ENCODE results near the gene ADAT2. TPM values are rescaled to one million over a fixed set of nuclear protein-coding genes. Genes with fewer than 3 reads are reported as not detected.

ADAT2 gene
- total and polyA plus RNA-seq, 2 donors (not counting 3 experiments of a cell fraction or from before 2014, with no cell fraction given) = 5.4 to 9.8 TPM

GRCh38 chr6:143394389-143394788 is 56.1 kb downstream of the ADAT2 start:
- Histone ChIP-seq H4K20me1 (replicated peaks; ENCODE audit: control insufficient read depth, extremely low read depth, insufficient read depth, low read length) (no peaks in the 10 kb centered on the region), H3K9ac (replicated peaks; ENCODE audit: extremely low read depth, insufficient read depth, low read length) (no peak overlapping the region), H3K27me3 (ENCODE audit: control insufficient read depth in 2 of 2, insufficient read depth in 2 of 2, low read length in 2 of 2) (no peaks in the 10 kb centered on the region), H3K9me1 (replicated peaks; ENCODE audit: control insufficient read depth, extremely low read depth, insufficient read depth, low read length) (no peaks in the 10 kb centered on the region), H3K79me2 (ENCODE audit: control insufficient read depth, insufficient read depth, low read length) (no peaks in the 10 kb centered on the region), H3K4me1 (ENCODE audit: control insufficient read depth, extremely low read depth, insufficient read depth, low read length) (no peaks in the 10 kb centered on the region), H3K27ac (ENCODE audit: insufficient read depth, low read depth, low read length) (no peak overlapping the region), H3K9me3 (replicated peaks; ENCODE audit: control insufficient read depth, insufficient read depth, low read length) (no peaks in the 10 kb centered on the region), H2AFZ (ENCODE audit: low read depth, low read length) (no peak overlapping the region), H3K36me3 (ENCODE audit: control insufficient read depth in 2 of 2, extremely low read depth in 1 of 2, insufficient read depth in 2 of 2, low read length in 2 of 2) (no peaks in the 10 kb centered on the region), H3K4me2 (ENCODE audit: insufficient read depth, low read length) (no peak overlapping the region), H3K4me3 (replicated peaks in 1 of 3; ENCODE audit: insufficient read depth in 1 of 3, low read depth in 1 of 3, low read length in 3 of 3) (no peak overlapping the region)
- intact Hi-C loops (cut with micrococcal nuclease) (no loop called here), dilution Hi-C loops (cut with MboI; ENCODE audit: extremely low pct_ligation_motif_present, low sequenced_read_pairs) (no loop called here)
- FAIRE-seq (no peak), DNase-seq (ENCODE audit: low read depth, low spot score) (no peak)
- CTCF ChIA-PET = no interaction called here
- no peak for TF ChIP-seq EZH2 (IDR thresholded peaks at IDR 0.05; ENCODE audit: borderline replicate concordance, low read depth, low read length, severe bottlenecking)
- POLR2A ChIA-PET = no interaction called here
- no TSS peak for BruUV-seq (replicated peaks)

DNA sequence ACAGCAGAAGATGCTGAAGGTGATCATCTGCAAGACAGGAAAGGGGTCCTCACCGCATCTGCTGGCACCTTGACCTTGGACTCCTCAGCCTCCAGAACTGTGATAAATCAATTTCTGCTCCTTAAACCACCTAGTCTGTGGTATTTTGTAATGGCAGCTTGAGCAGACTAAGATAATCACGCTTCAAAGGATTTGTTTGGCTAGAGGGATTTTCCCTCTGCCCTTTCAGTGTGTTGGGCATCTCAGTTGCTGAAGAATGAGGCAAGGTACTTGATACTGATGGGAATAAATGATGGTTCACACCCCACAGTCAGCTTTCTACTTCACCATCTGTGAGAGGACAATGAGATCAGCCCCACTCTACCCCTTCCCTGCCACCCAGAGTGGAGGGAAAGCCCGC is 60.2 kb downstream of the ADAT2 start:
- Histone ChIP-seq H4K20me1 (replicated peaks; ENCODE audit: control insufficient read depth, extremely low read depth, insufficient read depth, low read length) (no peaks in the 10 kb centered on the region), H3K4me1 (ENCODE audit: control insufficient read depth, extremely low read depth, insufficient read depth, low read length) (no peaks in the 10 kb centered on the region), H3K9me3 (replicated peaks; ENCODE audit: control insufficient read depth, insufficient read depth, low read length) (no peaks in the 10 kb centered on the region), H3K27me3 (ENCODE audit: control insufficient read depth in 2 of 2, insufficient read depth in 2 of 2, low read length in 2 of 2) (peaks cover 2 to 3% of the 10 kb centered on the region in 2 experiments), H3K27ac (ENCODE audit: insufficient read depth, low read depth, low read length) (no peak overlapping the region), H3K9me1 (replicated peaks; ENCODE audit: control insufficient read depth, extremely low read depth, insufficient read depth, low read length) (no peaks in the 10 kb centered on the region), H3K9ac (replicated peaks; ENCODE audit: extremely low read depth, insufficient read depth, low read length) (no peak overlapping the region), H3K4me2 (ENCODE audit: insufficient read depth, low read length) (no peak overlapping the region), H3K36me3 (ENCODE audit: control insufficient read depth in 2 of 2, extremely low read depth in 1 of 2, insufficient read depth in 2 of 2, low read length in 2 of 2) (no peaks in the 10 kb centered on the region), H2AFZ (ENCODE audit: low read depth, low read length) (no peak overlapping the region), H3K79me2 (ENCODE audit: control insufficient read depth, insufficient read depth, low read length) (no peaks in the 10 kb centered on the region), H3K4me3 (replicated peaks in 1 of 3; ENCODE audit: insufficient read depth in 1 of 3, low read depth in 1 of 3, low read length in 3 of 3) (no peak overlapping the region)
- intact Hi-C loops (cut with micrococcal nuclease) (no loop called here), dilution Hi-C loops (cut with MboI; ENCODE audit: extremely low pct_ligation_motif_present, low sequenced_read_pairs) (no loop called here)
- ChIA-PET POLR2A (no interaction called here), CTCF (no interaction called here)
- TF ChIP-seq MYC (IDR thresholded peaks at IDR 0.05; ENCODE audit: low read depth, low read length) (no peak), JUN (IDR thresholded peaks at IDR 0.05; ENCODE audit: borderline replicate concordance, insufficient read depth, insufficient read length, low read depth) (no peak), POLR2A (IDR thresholded peaks at IDR 0.05; ENCODE audit: low read depth, low read length) (no peak), EZH2 (IDR thresholded peaks at IDR 0.05; ENCODE audit: borderline replicate concordance, low read depth, low read length, severe bottlenecking) (no peak), FOS (IDR thresholded peaks at IDR 0.05; ENCODE audit: borderline replicate concordance, insufficient read depth, low read length) (no peak)
- no peak for FAIRE-seq
- no peak for DNase-seq (ENCODE audit: low read depth, low spot score)
- BruUV-seq (replicated peaks) = no TSS peak
